Measurements from ENCODE around the gene RAB11FIP3.

DNA sequence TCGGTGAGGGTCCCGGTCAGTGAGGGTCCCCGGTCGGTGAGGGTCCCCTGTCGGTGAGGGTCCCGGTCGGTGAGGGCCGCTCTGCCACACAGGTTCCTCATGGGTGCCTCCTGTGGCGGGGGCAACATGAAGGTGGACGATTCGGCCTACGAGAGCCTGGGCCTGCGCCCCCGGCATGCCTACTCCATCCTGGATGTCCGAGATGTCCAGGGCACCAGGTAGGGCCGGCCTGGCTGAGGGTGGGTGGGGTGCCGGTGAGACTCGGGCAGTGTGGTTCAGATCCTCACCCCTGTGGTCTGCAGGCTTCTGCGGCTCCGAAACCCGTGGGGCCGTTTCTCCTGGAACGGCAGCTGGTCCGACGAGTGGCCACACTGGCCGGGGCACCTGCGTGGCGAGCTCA is 125.8 kb downstream of the RAB11FIP3 start:
- TF ChIP-seq, protein P1, sequence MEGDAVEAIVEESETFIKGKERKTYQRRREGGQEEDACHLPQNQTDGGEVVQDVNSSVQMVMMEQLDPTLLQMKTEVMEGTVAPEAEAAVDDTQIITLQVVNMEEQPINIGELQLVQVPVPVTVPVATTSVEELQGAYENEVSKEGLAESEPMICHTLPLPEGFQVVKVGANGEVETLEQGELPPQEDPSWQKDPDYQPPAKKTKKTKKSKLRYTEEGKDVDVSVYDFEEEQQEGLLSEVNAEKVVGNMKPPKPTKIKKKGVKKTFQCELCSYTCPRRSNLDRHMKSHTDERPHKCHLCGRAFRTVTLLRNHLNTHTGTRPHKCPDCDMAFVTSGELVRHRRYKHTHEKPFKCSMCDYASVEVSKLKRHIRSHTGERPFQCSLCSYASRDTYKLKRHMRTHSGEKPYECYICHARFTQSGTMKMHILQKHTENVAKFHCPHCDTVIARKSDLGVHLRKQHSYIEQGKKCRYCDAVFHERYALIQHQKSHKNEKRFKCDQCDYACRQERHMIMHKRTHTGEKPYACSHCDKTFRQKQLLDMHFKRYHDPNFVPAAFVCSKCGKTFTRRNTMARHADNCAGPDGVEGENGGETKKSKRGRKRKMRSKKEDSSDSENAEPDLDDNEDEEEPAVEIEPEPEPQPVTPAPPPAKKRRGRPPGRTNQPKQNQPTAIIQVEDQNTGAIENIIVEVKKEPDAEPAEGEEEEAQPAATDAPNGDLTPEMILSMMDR (conservative IDR thresholded peaks at IDR 0.05; ENCODE audit: low read depth, low read length): no peak
- TF ChIP-seq EZH2 (IDR thresholded peaks at IDR 0.05; ENCODE audit: low read length, unreplicated experiment): no peak
- no peak for TF ChIP-seq EZH2phosphoT487 (IDR thresholded peaks at IDR 0.05; ENCODE audit: borderline replicate concordance, low read length)
